HG02884 (cell line): Measurements from ENCODE around the gene CDYL.

ENCODE experiments used
- ATAC-seq: cut with Tn5 transposase; IDR thresholded peaks from one replicate; pipeline ENCODE4 v1.9.1; 2021; ENCODE audit warnings: mild to moderate bottlenecking, moderate library complexity; ENCODE audit not compliant: unreplicated experiment

The CDYL gene

GRCh38 chr6:4953440-4953839 is 177.2 kb downstream of the CDYL start:
- no peak for ATAC-seq

- ATAC-seq = no peak
Measured at GRCh38 chr6:4956625-4957024, 180.4 kb downstream of the CDYL start.

- ATAC-seq = no peak
Measured at GRCh38 chr6:4957521-4958231, 181.5 kb downstream of the CDYL start.

GRCh38 chr6:4958624-4959023 is 182.4 kb downstream of the CDYL start:
- ATAC-seq = no peak

GRCh38 chr6:4961322-4962168 is 185.3 kb downstream of the CDYL start:
- no peak for ATAC-seq

- no peak for ATAC-seq
Measured at GRCh38 chr6:4962905-4963304, 186.7 kb downstream of the CDYL start.

- ATAC-seq = no peak
Measured at GRCh38 chr6:4964675-4965561, 188.7 kb downstream of the CDYL start.

GRCh38 chr6:4965562-4966389 is 189.6 kb downstream of the CDYL start:
- ATAC-seq = no peak

- ATAC-seq = no peak
Measured at GRCh38 chr6:4967301-4968030, 191.3 kb downstream of the CDYL start.

- no peak for ATAC-seq
Measured at GRCh38 chr6:4969609-4970285, 193.5 kb downstream of the CDYL start.

GRCh38 chr6:4970739-4971395 is 194.7 kb downstream of the CDYL start:
- no peak for ATAC-seq

- no peak for ATAC-seq
Measured at GRCh38 chr6:4971851-4972250, 195.6 kb downstream of the CDYL start.

- no peak for ATAC-seq
Measured at GRCh38 chr6:4972438-4972837, 196.2 kb downstream of the CDYL start.

GRCh38 chr6:4973415-4973814 is 197.2 kb downstream of the CDYL start:
- ATAC-seq = no peak

- no peak for ATAC-seq
Measured at GRCh38 chr6:4973982-4974745, 198.0 kb downstream of the CDYL start.

- ATAC-seq = no peak
Measured at GRCh38 chr6:4974962-4975361, 198.8 kb downstream of the CDYL start.

GRCh38 chr6:4975506-4975905 is 199.3 kb downstream of the CDYL start:
- no peak for ATAC-seq

- ATAC-seq = no peak
Measured at GRCh38 chr6:4977468-4977867, 201.3 kb downstream of the CDYL start.
